ENCODE data around the gene FBXL16. TPM values are rescaled to one million over a fixed set of nuclear protein-coding genes. Genes with fewer than 3 reads are reported as not detected.

FBXL16 gene
- total RNA-seq, 1 donor from 2014 or later = 3.0 TPM

GRCh38 chr16:702341-702740 is 3.3 kb downstream of the FBXL16 start:
- no peak overlapping the region for H3K27ac Mint-ChIP-seq (ENCODE audit: unreplicated experiment)
- no peaks in the 10 kb centered on the region for H3K36me3 Mint-ChIP-seq (ENCODE audit: low read depth)
- no peak for TF ChIP-seq CTCF (conservative IDR thresholded peaks at IDR 0.05)
- H3K9me3 Mint-ChIP-seq = no peaks in the 10 kb centered on the region
- H3K4me1 Mint-ChIP-seq = no peaks in the 10 kb centered on the region
- no peak overlapping the region for H3K4me3 Mint-ChIP-seq
- no peak for DNase-seq (ENCODE audit: low read depth, low spot score)
- H3K27me3 Mint-ChIP-seq (ENCODE audit: low read depth) = peaks cover 86% of the 10 kb centered on the region

- H3K27me3 Mint-ChIP-seq (ENCODE audit: low read depth) = peaks cover 86% of the 10 kb centered on the region
- H3K36me3 Mint-ChIP-seq (ENCODE audit: low read depth) = no peaks in the 10 kb centered on the region
- H3K4me3 Mint-ChIP-seq = no peak overlapping the region
- no peaks in the 10 kb centered on the region for H3K4me1 Mint-ChIP-seq
- H3K9me3 Mint-ChIP-seq = no peaks in the 10 kb centered on the region
- peak; percentile 67 for DNase-seq (ENCODE audit: low read depth, low spot score)
- TF ChIP-seq CTCF (conservative IDR thresholded peaks at IDR 0.05) = no peak
- no peak overlapping the region for H3K27ac Mint-ChIP-seq (ENCODE audit: unreplicated experiment)
Observed at GRCh38 chr16:700684-701584, 4.7 kb downstream of the FBXL16 start.

- H3K27me3 Mint-ChIP-seq (ENCODE audit: low read depth) = peaks cover 94% of the 10 kb centered on the region
- H3K36me3 Mint-ChIP-seq (ENCODE audit: low read depth) = no peaks in the 10 kb centered on the region
- H3K4me1 Mint-ChIP-seq = no peaks in the 10 kb centered on the region
- H3K4me3 Mint-ChIP-seq = no peak overlapping the region
- TF ChIP-seq CTCF (conservative IDR thresholded peaks at IDR 0.05) = no peak
- H3K27ac Mint-ChIP-seq (ENCODE audit: unreplicated experiment) = no peak overlapping the region
- DNase-seq (ENCODE audit: low read depth, low spot score) = no peak
- H3K9me3 Mint-ChIP-seq = no peaks in the 10 kb centered on the region
Observed at GRCh38 chr16:698911-699671, 6.5 kb downstream of the FBXL16 start.

GRCh38 chr16:695355-696089 is 10.1 kb downstream of the FBXL16 start:
- H3K27me3 Mint-ChIP-seq (ENCODE audit: low read depth) = peaks cover 91% of the 10 kb centered on the region
- no peak overlapping the region for H3K4me3 Mint-ChIP-seq
- peaks cover 6% of the 10 kb centered on the region for H3K4me1 Mint-ChIP-seq
- H3K9me3 Mint-ChIP-seq = no peaks in the 10 kb centered on the region
- H3K27ac Mint-ChIP-seq (ENCODE audit: unreplicated experiment) = no peak overlapping the region
- DNase-seq (ENCODE audit: low read depth, low spot score) = no peak
- TF ChIP-seq CTCF (conservative IDR thresholded peaks at IDR 0.05) = no peak
- H3K36me3 Mint-ChIP-seq (ENCODE audit: low read depth) = no peaks in the 10 kb centered on the region

GRCh38 chr16:694863-695354 is 10.7 kb downstream of the FBXL16 start:
- DNase-seq (ENCODE audit: low read depth, low spot score) = no peak

More at GRCh38 chr16:694863-695354, 10.7 kb downstream of the FBXL16 start:
- Mint-ChIP-seq H3K4me3 (no peak overlapping the region), H3K9me3 (no peaks in the 10 kb centered on the region), H3K27ac (ENCODE audit: unreplicated experiment) (no peak overlapping the region), H3K36me3 (ENCODE audit: low read depth) (no peaks in the 10 kb centered on the region), H3K4me1 (peaks cover 10% of the 10 kb centered on the region), H3K27me3 (ENCODE audit: low read depth) (peaks cover 90% of the 10 kb centered on the region)
- no peak for TF ChIP-seq CTCF (conservative IDR thresholded peaks at IDR 0.05)

Measured in neural crest cell (in vitro differentiated cells).